HL-60 (cell line): ENCODE results near the gene FZR1.

Experiments
- SPI1 ChIP-seq: IDR thresholded peaks from 2 replicates; pipeline ENCODE4 v1.6.1; 2012; ENCODE audit warnings: low read depth, mild to moderate bottlenecking, borderline replicate concordance
- TF ChIP-seq, protein P1 (sequence below): IDR thresholded peaks from 2 replicates; pipeline ENCODE4 v1.6.1; 2012; ENCODE audit warnings: low read depth; ENCODE audit not compliant: insufficient replicate concordance
- TF ChIP-seq, protein P2 (sequence below): IDR thresholded peaks from one replicate; pipeline ENCODE4 v1.5.1; 2011; ENCODE audit warnings: low read length, control low read depth, inconsistent platforms; ENCODE audit not compliant: insufficient read depth

DNA sequence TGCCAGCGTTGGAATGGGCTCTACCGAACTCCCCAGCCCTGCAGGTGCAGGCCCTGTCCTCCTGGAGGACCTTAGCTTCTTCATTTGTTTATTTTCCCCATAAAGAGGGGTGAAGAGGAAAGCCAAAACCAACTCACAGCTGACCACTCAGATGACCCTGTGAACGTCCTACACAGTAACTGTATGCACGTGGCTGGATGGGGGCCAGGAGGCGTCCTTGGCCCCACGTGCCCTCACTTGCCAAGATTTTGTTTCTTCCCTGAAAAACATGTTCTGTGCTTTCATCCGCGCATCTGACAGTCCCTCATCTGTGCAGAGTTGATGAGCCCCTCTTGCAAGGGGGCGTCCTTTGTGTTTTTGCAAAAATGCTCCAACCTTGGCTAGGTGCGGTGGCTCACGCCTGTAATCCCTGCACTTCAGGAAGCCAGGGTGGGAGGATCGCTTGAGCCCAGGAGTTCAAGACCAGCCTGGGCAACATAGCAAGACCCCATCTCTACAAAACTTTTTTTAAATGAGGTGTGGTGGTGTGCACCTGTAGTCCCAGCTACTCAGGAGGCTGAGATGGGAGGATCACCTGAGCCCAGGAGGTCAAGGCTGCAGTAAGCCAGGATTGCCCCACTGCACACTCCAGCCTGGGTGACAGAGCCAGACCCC is 27.6 kb downstream of the FZR1 start:
- TF ChIP-seq, protein P1, sequence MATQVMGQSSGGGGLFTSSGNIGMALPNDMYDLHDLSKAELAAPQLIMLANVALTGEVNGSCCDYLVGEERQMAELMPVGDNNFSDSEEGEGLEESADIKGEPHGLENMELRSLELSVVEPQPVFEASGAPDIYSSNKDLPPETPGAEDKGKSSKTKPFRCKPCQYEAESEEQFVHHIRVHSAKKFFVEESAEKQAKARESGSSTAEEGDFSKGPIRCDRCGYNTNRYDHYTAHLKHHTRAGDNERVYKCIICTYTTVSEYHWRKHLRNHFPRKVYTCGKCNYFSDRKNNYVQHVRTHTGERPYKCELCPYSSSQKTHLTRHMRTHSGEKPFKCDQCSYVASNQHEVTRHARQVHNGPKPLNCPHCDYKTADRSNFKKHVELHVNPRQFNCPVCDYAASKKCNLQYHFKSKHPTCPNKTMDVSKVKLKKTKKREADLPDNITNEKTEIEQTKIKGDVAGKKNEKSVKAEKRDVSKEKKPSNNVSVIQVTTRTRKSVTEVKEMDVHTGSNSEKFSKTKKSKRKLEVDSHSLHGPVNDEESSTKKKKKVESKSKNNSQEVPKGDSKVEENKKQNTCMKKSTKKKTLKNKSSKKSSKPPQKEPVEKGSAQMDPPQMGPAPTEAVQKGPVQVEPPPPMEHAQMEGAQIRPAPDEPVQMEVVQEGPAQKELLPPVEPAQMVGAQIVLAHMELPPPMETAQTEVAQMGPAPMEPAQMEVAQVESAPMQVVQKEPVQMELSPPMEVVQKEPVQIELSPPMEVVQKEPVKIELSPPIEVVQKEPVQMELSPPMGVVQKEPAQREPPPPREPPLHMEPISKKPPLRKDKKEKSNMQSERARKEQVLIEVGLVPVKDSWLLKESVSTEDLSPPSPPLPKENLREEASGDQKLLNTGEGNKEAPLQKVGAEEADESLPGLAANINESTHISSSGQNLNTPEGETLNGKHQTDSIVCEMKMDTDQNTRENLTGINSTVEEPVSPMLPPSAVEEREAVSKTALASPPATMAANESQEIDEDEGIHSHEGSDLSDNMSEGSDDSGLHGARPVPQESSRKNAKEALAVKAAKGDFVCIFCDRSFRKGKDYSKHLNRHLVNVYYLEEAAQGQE, result no peak
- no peak for TF ChIP-seq SPI1
- TF ChIP-seq, protein P2, sequence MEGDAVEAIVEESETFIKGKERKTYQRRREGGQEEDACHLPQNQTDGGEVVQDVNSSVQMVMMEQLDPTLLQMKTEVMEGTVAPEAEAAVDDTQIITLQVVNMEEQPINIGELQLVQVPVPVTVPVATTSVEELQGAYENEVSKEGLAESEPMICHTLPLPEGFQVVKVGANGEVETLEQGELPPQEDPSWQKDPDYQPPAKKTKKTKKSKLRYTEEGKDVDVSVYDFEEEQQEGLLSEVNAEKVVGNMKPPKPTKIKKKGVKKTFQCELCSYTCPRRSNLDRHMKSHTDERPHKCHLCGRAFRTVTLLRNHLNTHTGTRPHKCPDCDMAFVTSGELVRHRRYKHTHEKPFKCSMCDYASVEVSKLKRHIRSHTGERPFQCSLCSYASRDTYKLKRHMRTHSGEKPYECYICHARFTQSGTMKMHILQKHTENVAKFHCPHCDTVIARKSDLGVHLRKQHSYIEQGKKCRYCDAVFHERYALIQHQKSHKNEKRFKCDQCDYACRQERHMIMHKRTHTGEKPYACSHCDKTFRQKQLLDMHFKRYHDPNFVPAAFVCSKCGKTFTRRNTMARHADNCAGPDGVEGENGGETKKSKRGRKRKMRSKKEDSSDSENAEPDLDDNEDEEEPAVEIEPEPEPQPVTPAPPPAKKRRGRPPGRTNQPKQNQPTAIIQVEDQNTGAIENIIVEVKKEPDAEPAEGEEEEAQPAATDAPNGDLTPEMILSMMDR, result no peak
